Hepatocyte (in vitro differentiated cells): Measurements from ENCODE around the gene C1QTNF8. TPM values are rescaled to one million over a fixed set of nuclear protein-coding genes. Genes with fewer than 3 reads are reported as not detected.

ENCODE experiments used
- DNase-seq: peaks from one replicate; pipeline ENCODE4 v3.0.0-alpha.2; 2016; ENCODE audit warnings: low spot score
- H2AFZ ChIP-seq: fragments of 200-600 bp; sonication (generic); 2 replicates; pipeline ENCODE4 v1.6.0; 2016; ENCODE audit warnings: antibody characterized with exemption, mild to moderate bottlenecking
- H3K27ac ChIP-seq: fragments of 200-600 bp; sonication (generic); 2 replicates; pipeline ENCODE4 v1.5.1; 2016; ENCODE audit warnings: mild to moderate bottlenecking
- H3K27me3 ChIP-seq: fragments of 200-600 bp; sonication (generic); 2 replicates; pipeline ENCODE4 v1.6.1; 2016
- H3K36me3 ChIP-seq: fragments of 200-600 bp; sonication (generic); replicated peaks from 2 replicates; pipeline ENCODE4 v1.5.1; 2016; ENCODE audit warnings: low read depth; ENCODE audit not compliant: insufficient read depth
- H3K4me1 ChIP-seq: fragments of 200-600 bp; sonication (generic); 2 replicates; pipeline ENCODE4 v1.5.1; 2016; ENCODE audit warnings: mild to moderate bottlenecking, moderate library complexity; ENCODE audit not compliant: insufficient read depth
- H3K4me2 ChIP-seq: fragments of 200-600 bp; sonication (generic); 2 replicates; pipeline ENCODE4 v1.6.0; 2016
- H3K4me3 ChIP-seq: fragments of 200-600 bp; sonication (generic); 2 replicates; pipeline ENCODE4 v1.5.1; 2016; ENCODE audit warnings: mild to moderate bottlenecking
- H3K79me2 ChIP-seq: fragments of 200-600 bp; sonication (generic); 2 replicates; pipeline ENCODE4 v1.6.0; 2017; ENCODE audit warnings: mild to moderate bottlenecking
- H3K9me2 ChIP-seq: fragments of 200-600 bp; sonication (generic); replicated peaks from 2 replicates; pipeline ENCODE4 v1.6.0; 2017; ENCODE audit warnings: mild to moderate bottlenecking; ENCODE audit not compliant: insufficient read depth
- H3K9me3 ChIP-seq: fragments of 200-600 bp; sonication (generic); 2 replicates; pipeline ENCODE4 v1.5.1; 2016; ENCODE audit warnings: low read depth, mild to moderate bottlenecking
- H4K20me1 ChIP-seq: fragments of 200-600 bp; sonication (generic); 2 replicates; pipeline ENCODE4 v1.6.0; 2016; ENCODE audit warnings: mild to moderate bottlenecking; ENCODE audit not compliant: insufficient read depth, poor library complexity, severe bottlenecking
- CTCF ChIP-seq: fragments of 200-600 bp; sonication (generic); IDR thresholded peaks from 2 replicates; pipeline ENCODE4 v1.5.1; 2016; ENCODE audit warnings: antibody characterized with exemption, mild to moderate bottlenecking; ENCODE audit not compliant: poor library complexity
- EZH2 ChIP-seq: fragments of 200-600 bp; sonication (generic); IDR thresholded peaks from 2 replicates; pipeline ENCODE4 v1.6.1; 2016; ENCODE audit warnings: antibody characterized with exemption, mild to moderate bottlenecking, borderline replicate concordance
- EZH2phosphoT487 ChIP-seq: fragments of 200-600 bp; sonication (generic); IDR thresholded peaks from one replicate; pipeline ENCODE4 v1.6.1; 2018; ENCODE audit warnings: antibody characterized with exemption, mild to moderate bottlenecking, low read depth, moderate library complexity; ENCODE audit not compliant: unreplicated experiment, severe bottlenecking
- WGBS: methylation state at CpG from one replicate; pipeline ENCODE4 v1.1.6; 2016; ENCODE audit warnings: low lambda C conversion rate; ENCODE audit errors: missing lambda C conversion rate; 5-methylcytosine and 5-hydroxymethylcytosine counted together
- polyA plus RNA-seq: library from polyadenylated mRNA; unstranded; fragments of >200 nt; fragmentation: Nextera tagmentation; extraction: Ambion mirVana; gene quantifications from 2 replicates; pipeline ENCODE4 v1.2.1, GENCODE V29; 2016
- total RNA-seq: library from RNA; depleted of rRNA; stranded (reverse); fragments of >200 nt; gene quantifications from 2 replicates; pipeline ENCODE4 v1.2.3, GENCODE V29; 2014

Gene C1QTNF8
- total and polyA plus RNA-seq, 2 experiments from 2014 or later = not detected

- no peaks in the 10 kb centered on the region for H3K9me3 ChIP-seq
- WGBS = 96% methylated on average over 9 of the region's 9 CpGs
Measured at GRCh38 chr16:1052721-1053120, 43.3 kb downstream of the C1QTNF8 start.

GRCh38 chr16:1051446-1051845 lies 44.6 kb downstream of the C1QTNF8 start:
- Histone ChIP-seq H3K4me2 (no peak overlapping the region), H3K4me3 (no peak overlapping the region), H3K27ac (no peak overlapping the region), H3K36me3 (no peaks in the 10 kb centered on the region), H3K9me3 (no peaks in the 10 kb centered on the region), H3K4me1 (peaks cover 8% of the 10 kb centered on the region), H2AFZ (no peak overlapping the region), H4K20me1 (no peaks in the 10 kb centered on the region), H3K9me2 (no peaks in the 10 kb centered on the region), H3K27me3 (no peaks in the 10 kb centered on the region), H3K79me2 (no peaks in the 10 kb centered on the region)
- no peak for DNase-seq
- no peak for TF ChIP-seq EZH2phosphoT487
- TF ChIP-seq EZH2 = no peak
- no peak for TF ChIP-seq CTCF
- WGBS = 92% methylated on average over 9 of the region's 17 CpGs

More at GRCh38 chr16:1052721-1053120, 43.3 kb downstream of the C1QTNF8 start:
- Histone ChIP-seq H3K9me2 (no peaks in the 10 kb centered on the region), H4K20me1 (no peaks in the 10 kb centered on the region), H3K36me3 (no peaks in the 10 kb centered on the region), H3K27ac (no peak overlapping the region), H3K4me3 (no peak overlapping the region), H3K79me2 (no peaks in the 10 kb centered on the region), H3K27me3 (no peaks in the 10 kb centered on the region), H3K4me1 (peaks cover 8% of the 10 kb centered on the region), H3K4me2 (no peak overlapping the region), H2AFZ (no peak overlapping the region)
- no peak for TF ChIP-seq EZH2
- TF ChIP-seq EZH2phosphoT487 = no peak
- no peak for TF ChIP-seq CTCF
- no peak for DNase-seq

- Histone ChIP-seq H4K20me1 (no peaks in the 10 kb centered on the region), H3K4me3 (no peak overlapping the region), H3K9me3 (no peaks in the 10 kb centered on the region), H3K9me2 (no peaks in the 10 kb centered on the region), H3K79me2 (no peaks in the 10 kb centered on the region), H3K4me2 (no peak overlapping the region), H3K36me3 (no peaks in the 10 kb centered on the region), H3K27me3 (no peaks in the 10 kb centered on the region), H3K27ac (no peak overlapping the region), H3K4me1 (peaks cover 8% of the 10 kb centered on the region), H2AFZ (no peak overlapping the region)
- no peak for DNase-seq
- TF ChIP-seq EZH2phosphoT487 (no peak), EZH2 (no peak), CTCF (no peak)
- 87% methylated on average over 10 of the region's 15 CpGs for WGBS
Measured at GRCh38 chr16:1050921-1051320, 45.1 kb downstream of the C1QTNF8 start.

GRCh38 chr16:1050516-1050915 lies 45.5 kb downstream of the C1QTNF8 start:
- Histone ChIP-seq H3K9me3 (no peaks in the 10 kb centered on the region), H2AFZ (no peak overlapping the region), H3K27ac (no peak overlapping the region), H3K79me2 (no peaks in the 10 kb centered on the region), H3K4me2 (no peak overlapping the region), H3K36me3 (no peaks in the 10 kb centered on the region), H4K20me1 (no peaks in the 10 kb centered on the region), H3K9me2 (no peaks in the 10 kb centered on the region), H3K4me3 (no peak overlapping the region), H3K4me1 (peaks cover 8% of the 10 kb centered on the region), H3K27me3 (no peaks in the 10 kb centered on the region)
- WGBS = 85% methylated on average over 30 of the region's 30 CpGs
- no peak for DNase-seq
- TF ChIP-seq CTCF (no peak), EZH2 (no peak), EZH2phosphoT487 (no peak)
